GM10266 (cell line): ENCODE measurements around the gene PLGRKT.

Experiments used
- DNase-seq: peaks from one replicate; pipeline ENCODE4 v3.0.0; 2012; ENCODE audit errors: extremely low spot score
- CTCF ChIP-seq: IDR thresholded peaks from 2 replicates; pipeline ENCODE4 v1.5.1; 2012; ENCODE audit warnings: mild to moderate bottlenecking, low read depth; ENCODE audit not compliant: control insufficient read depth, insufficient read depth; ENCODE audit errors: missing control alignments

The PLGRKT gene

GRCh38 chr9:5364294-5365024, 73.3 kb downstream of the PLGRKT start:
- no peak for TF ChIP-seq CTCF
- no peak for DNase-seq

GRCh38 chr9:5361326-5362010, 76.3 kb downstream of the PLGRKT start:
- no peak for TF ChIP-seq CTCF
- DNase-seq = no peak

GRCh38 chr9:5360341-5360740, 77.4 kb downstream of the PLGRKT start:
- no peak for TF ChIP-seq CTCF

GRCh38 chr9:5357431-5358105, 80.2 kb downstream of the PLGRKT start:
- TF ChIP-seq CTCF = no peak
- no peak for DNase-seq

More at GRCh38 chr9:5360341-5360740, 77.4 kb downstream of the PLGRKT start:
- no peak for DNase-seq

GRCh38 chr9:5355817-5356216, 81.9 kb downstream of the PLGRKT start:
- no peak for TF ChIP-seq CTCF
- DNase-seq = no peak

- no peak for DNase-seq
- no peak for TF ChIP-seq CTCF
These were observed 82.5 kb downstream of the PLGRKT start for GRCh38 chr9:5355226-5355625.

GRCh38 chr9:5354184-5354583, 83.5 kb downstream of the PLGRKT start:
- DNase-seq = no peak
- TF ChIP-seq CTCF = no peak
